Neural cell (in vitro differentiated cells): ENCODE measurements around the gene NEUROD1. TPM values are rescaled to one million over a fixed set of nuclear protein-coding genes. Genes with fewer than 3 reads are reported as not detected.

Source experiments
- H2AFZ ChIP-seq: fragments of 200-600, 300-800 bp; sonication (generic), shearing (Covaris generic); 2 replicates; pipeline ENCODE4 v1.6.0; 2014; ENCODE audit warnings: low read depth, mild to moderate bottlenecking, antibody characterized with exemption, low read length, moderate library complexity
- H3F3A ChIP-seq: fragments of 200-600 bp; shearing (Covaris generic); 2 replicates; pipeline ENCODE4 v1.6.1; 2016; ENCODE audit warnings: mild to moderate bottlenecking, moderate library complexity, mixed read lengths, antibody characterized with exemption, low read length; ENCODE audit not compliant: insufficient read depth, poor library complexity, severe bottlenecking
- H3K27ac ChIP-seq: fragments of 200-600, 300-800 bp; sonication (generic), shearing (Covaris generic); 2 replicates; pipeline ENCODE4 v1.5.1; 2014; ENCODE audit warnings: mild to moderate bottlenecking, low read length, moderate library complexity
- H3K27me3 ChIP-seq: fragments of 300-800, 200-600 bp; sonication (generic), shearing (Covaris generic); 2 replicates; pipeline ENCODE4 v1.6.0; 2014; ENCODE audit warnings: mild to moderate bottlenecking, low read depth, low read length, moderate library complexity; ENCODE audit not compliant: insufficient read depth
- H3K36me3 ChIP-seq: fragments of 300-800, 200-600 bp; sonication (generic), shearing (Covaris generic); 2 replicates; pipeline ENCODE4 v1.5.1; 2014; ENCODE audit warnings: mild to moderate bottlenecking, antibody characterized with exemption, low read length, moderate library complexity; ENCODE audit not compliant: insufficient read depth
- H3K4me2 ChIP-seq: fragments of 300-800, 200-600 bp; sonication (generic), shearing (Covaris generic); 2 replicates; pipeline ENCODE4 v1.6.0; 2014; ENCODE audit warnings: mild to moderate bottlenecking, low read length
- H3K4me3 ChIP-seq: fragments of 300-800, 200-600 bp; sonication (generic), shearing (Covaris generic); 2 replicates; pipeline ENCODE4 v1.5.1; 2014; ENCODE audit warnings: mild to moderate bottlenecking, low read length, moderate library complexity
- H3K79me2 ChIP-seq: fragments of 200-600 bp; shearing (Covaris generic); replicated peaks from 2 replicates; pipeline ENCODE4 v1.6.0; 2014; ENCODE audit warnings: mild to moderate bottlenecking, low read length, moderate library complexity; ENCODE audit not compliant: insufficient read depth
- H3K9ac ChIP-seq: fragments of 300-800, 200-600 bp; sonication (generic), shearing (Covaris generic); 2 replicates; pipeline ENCODE4 v1.6.1; 2016; ENCODE audit warnings: mild to moderate bottlenecking, low read length, mixed read lengths
- H3K9me2 ChIP-seq: fragments of 200-600 bp; shearing (Covaris generic); 2 replicates; pipeline ENCODE4 v1.6.1; 2016; ENCODE audit warnings: mild to moderate bottlenecking, low read length, mixed read lengths; ENCODE audit not compliant: insufficient read depth
- H3K9me3 ChIP-seq: fragments of 200-600, 300-800 bp; sonication (generic), shearing (Covaris generic); 2 replicates; pipeline ENCODE4 v1.6.1; 2016; ENCODE audit warnings: mild to moderate bottlenecking, mixed run types, low read length, moderate library complexity, mixed read lengths
- H4K20me1 ChIP-seq: fragments of 200-600 bp; shearing (Covaris generic); 2 replicates; pipeline ENCODE4 v1.6.1; 2016; ENCODE audit warnings: mild to moderate bottlenecking, mixed run types; ENCODE audit not compliant: insufficient read depth
- EP300 ChIP-seq: fragments of 450-650 bp; conservative IDR thresholded peaks from 2 replicates; pipeline ENCODE4 v1.6.1; 2014; ENCODE audit warnings: antibody characterized with exemption, mild to moderate bottlenecking, moderate library complexity; ENCODE audit not compliant: poor library complexity, severe bottlenecking
- EZH2 ChIP-seq: fragments of 200-600, 300-800 bp; shearing (Covaris generic), sonication (generic); IDR thresholded peaks from 2 replicates; pipeline ENCODE4 v1.6.1; 2014; ENCODE audit warnings: antibody characterized with exemption, low read length, borderline replicate concordance, mild to moderate bottlenecking; ENCODE audit not compliant: insufficient read depth, poor library complexity, severe bottlenecking
- MXI1 ChIP-seq: fragments of 450-650 bp; conservative IDR thresholded peaks from 2 replicates; pipeline ENCODE4 v1.6.1; 2014; ENCODE audit warnings: antibody characterized with exemption, mild to moderate bottlenecking; ENCODE audit not compliant: poor library complexity, severe bottlenecking
- POLR2AphosphoS5 ChIP-seq: IDR thresholded peaks from 2 replicates; pipeline ENCODE4 v1.6.1; 2012
- RAD21 ChIP-seq: fragments of 450-650 bp; conservative IDR thresholded peaks from 2 replicates; pipeline ENCODE4 v1.6.1; 2014; ENCODE audit warnings: antibody characterized with exemption, mild to moderate bottlenecking, moderate library complexity
- SMC3 ChIP-seq: fragments of 450-650 bp; conservative IDR thresholded peaks from 2 replicates; pipeline ENCODE4 v1.6.1; 2014; ENCODE audit warnings: antibody characterized with exemption, mild to moderate bottlenecking, moderate library complexity; ENCODE audit not compliant: poor library complexity
- TAF1 ChIP-seq: IDR thresholded peaks from 2 replicates; pipeline ENCODE4 v1.6.1; 2012; ENCODE audit warnings: low read depth
- polyA plus RNA-seq: library from polyadenylated mRNA; depleted of rRNA; stranded (reverse); fragments of >200 nt; gene quantifications from 2 replicates; pipeline ENCODE4 v1.2.3, GENCODE V29; 2014
- TF ChIP-seq, protein P1 (sequence below): IDR thresholded peaks from 2 replicates; pipeline ENCODE4 v1.6.1; 2012; ENCODE audit warnings: borderline replicate concordance
- TF ChIP-seq, protein P2 (sequence below): fragments of 450-650 bp; IDR thresholded peaks from 2 replicates; pipeline ENCODE4 v1.5.1; 2014; ENCODE audit warnings: antibody characterized with exemption, mild to moderate bottlenecking, moderate library complexity; ENCODE audit not compliant: poor library complexity, severe bottlenecking

The NEUROD1 gene
- polyA plus RNA-seq, 1 donor from 2014 or later: not detected

DNA sequence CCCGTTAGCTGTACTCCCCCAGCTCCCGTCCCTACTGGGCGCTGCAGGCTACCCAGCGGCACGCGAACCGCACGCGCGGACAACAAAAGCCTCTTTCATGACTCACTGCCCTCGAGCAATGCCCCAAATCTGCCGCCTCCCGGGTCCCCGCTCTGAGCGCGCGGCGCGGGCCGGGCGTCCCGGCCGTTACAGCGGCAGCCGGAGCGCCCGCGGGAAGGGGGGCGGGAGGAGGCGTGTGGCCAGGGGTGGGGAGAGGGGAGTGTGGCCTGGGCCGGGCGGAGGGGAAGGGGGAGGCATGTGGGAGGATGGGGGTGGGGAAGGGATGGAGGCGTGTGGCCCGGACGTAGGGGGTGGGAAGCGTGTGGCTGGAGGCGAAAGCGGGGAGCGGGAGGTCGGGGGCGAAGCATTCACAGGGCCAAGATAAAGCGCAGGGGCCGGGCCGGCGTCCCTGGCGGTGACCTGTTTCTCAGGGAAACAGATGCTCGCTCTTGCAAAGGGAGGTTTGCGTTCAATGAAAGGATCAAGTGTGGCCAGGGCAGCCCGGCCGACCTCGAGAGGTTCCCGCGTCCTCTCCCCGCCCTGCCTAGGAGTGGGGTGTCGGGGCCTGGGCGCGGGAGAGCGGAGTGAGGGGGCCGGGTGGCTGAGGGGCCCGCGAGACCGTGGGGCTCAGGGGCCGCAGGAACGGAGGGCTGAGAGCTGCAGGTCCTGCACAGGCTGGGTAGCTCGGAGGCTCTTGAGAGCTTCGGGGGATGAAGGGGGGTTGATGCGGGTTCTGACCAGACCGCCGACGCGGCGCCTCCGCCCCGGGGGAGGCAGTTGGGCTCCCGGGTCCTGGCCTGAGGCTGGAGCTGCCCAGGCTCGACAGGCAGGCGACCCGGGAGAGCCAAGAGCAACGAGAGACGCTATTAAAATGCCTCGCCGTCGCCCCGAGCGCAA is 3.5 kb upstream of the NEUROD1 start:
- peaks cover 19% of the 10 kb centered on the region for H3K9me3 ChIP-seq
- H3K9me2 ChIP-seq: no peaks in the 10 kb centered on the region
- H3K27me3 ChIP-seq: peaks cover 97% of the 10 kb centered on the region
- H3K4me3 ChIP-seq: peak overlapping the region; percentile 58
- no peak overlapping the region for H3K27ac ChIP-seq
- no peak for TF ChIP-seq MXI1
- no peak for TF ChIP-seq TAF1
- peak; percentile 21 for TF ChIP-seq EZH2
- no peak for TF ChIP-seq SMC3
- TF ChIP-seq, protein P1, sequence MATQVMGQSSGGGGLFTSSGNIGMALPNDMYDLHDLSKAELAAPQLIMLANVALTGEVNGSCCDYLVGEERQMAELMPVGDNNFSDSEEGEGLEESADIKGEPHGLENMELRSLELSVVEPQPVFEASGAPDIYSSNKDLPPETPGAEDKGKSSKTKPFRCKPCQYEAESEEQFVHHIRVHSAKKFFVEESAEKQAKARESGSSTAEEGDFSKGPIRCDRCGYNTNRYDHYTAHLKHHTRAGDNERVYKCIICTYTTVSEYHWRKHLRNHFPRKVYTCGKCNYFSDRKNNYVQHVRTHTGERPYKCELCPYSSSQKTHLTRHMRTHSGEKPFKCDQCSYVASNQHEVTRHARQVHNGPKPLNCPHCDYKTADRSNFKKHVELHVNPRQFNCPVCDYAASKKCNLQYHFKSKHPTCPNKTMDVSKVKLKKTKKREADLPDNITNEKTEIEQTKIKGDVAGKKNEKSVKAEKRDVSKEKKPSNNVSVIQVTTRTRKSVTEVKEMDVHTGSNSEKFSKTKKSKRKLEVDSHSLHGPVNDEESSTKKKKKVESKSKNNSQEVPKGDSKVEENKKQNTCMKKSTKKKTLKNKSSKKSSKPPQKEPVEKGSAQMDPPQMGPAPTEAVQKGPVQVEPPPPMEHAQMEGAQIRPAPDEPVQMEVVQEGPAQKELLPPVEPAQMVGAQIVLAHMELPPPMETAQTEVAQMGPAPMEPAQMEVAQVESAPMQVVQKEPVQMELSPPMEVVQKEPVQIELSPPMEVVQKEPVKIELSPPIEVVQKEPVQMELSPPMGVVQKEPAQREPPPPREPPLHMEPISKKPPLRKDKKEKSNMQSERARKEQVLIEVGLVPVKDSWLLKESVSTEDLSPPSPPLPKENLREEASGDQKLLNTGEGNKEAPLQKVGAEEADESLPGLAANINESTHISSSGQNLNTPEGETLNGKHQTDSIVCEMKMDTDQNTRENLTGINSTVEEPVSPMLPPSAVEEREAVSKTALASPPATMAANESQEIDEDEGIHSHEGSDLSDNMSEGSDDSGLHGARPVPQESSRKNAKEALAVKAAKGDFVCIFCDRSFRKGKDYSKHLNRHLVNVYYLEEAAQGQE: no peak
- no peak for TF ChIP-seq RAD21
- TF ChIP-seq EP300: no peak
- no peaks in the 10 kb centered on the region for H3K79me2 ChIP-seq
- H3K4me2 ChIP-seq: no peak overlapping the region
- no peaks in the 10 kb centered on the region for H4K20me1 ChIP-seq
- peak overlapping the region; percentile 24 for H3K9ac ChIP-seq
- H2AFZ ChIP-seq: no peak overlapping the region
- H3K36me3 ChIP-seq: no peaks in the 10 kb centered on the region
- no peaks in the 10 kb centered on the region for H3F3A ChIP-seq

- no peak overlapping the region for H2AFZ ChIP-seq
- H3K79me2 ChIP-seq: no peaks in the 10 kb centered on the region
- H3K27me3 ChIP-seq: peaks cover 99% of the 10 kb centered on the region
- no peak overlapping the region for H3K4me2 ChIP-seq
- TF ChIP-seq EZH2 (peak; percentile 88), POLR2AphosphoS5 (no peak), SMC3 (no peak)
- TF ChIP-seq, protein P2, sequence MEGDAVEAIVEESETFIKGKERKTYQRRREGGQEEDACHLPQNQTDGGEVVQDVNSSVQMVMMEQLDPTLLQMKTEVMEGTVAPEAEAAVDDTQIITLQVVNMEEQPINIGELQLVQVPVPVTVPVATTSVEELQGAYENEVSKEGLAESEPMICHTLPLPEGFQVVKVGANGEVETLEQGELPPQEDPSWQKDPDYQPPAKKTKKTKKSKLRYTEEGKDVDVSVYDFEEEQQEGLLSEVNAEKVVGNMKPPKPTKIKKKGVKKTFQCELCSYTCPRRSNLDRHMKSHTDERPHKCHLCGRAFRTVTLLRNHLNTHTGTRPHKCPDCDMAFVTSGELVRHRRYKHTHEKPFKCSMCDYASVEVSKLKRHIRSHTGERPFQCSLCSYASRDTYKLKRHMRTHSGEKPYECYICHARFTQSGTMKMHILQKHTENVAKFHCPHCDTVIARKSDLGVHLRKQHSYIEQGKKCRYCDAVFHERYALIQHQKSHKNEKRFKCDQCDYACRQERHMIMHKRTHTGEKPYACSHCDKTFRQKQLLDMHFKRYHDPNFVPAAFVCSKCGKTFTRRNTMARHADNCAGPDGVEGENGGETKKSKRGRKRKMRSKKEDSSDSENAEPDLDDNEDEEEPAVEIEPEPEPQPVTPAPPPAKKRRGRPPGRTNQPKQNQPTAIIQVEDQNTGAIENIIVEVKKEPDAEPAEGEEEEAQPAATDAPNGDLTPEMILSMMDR: no peak
- peaks cover 23% of the 10 kb centered on the region for H3K9me3 ChIP-seq
- H3K9ac ChIP-seq: peak overlapping the region; percentile 24
- H3K4me3 ChIP-seq: peak overlapping the region; percentile 58
- no peak overlapping the region for H3K27ac ChIP-seq
- H4K20me1 ChIP-seq: no peaks in the 10 kb centered on the region
- no peaks in the 10 kb centered on the region for H3K36me3 ChIP-seq
- no peaks in the 10 kb centered on the region for H3K9me2 ChIP-seq
- H3F3A ChIP-seq: no peaks in the 10 kb centered on the region
Observed at GRCh38 chr2:181682795-181683517, 2.6 kb upstream of the NEUROD1 start.
